ENCODE measurements around the gene CCDC182.

The CCDC182 gene

DNA sequence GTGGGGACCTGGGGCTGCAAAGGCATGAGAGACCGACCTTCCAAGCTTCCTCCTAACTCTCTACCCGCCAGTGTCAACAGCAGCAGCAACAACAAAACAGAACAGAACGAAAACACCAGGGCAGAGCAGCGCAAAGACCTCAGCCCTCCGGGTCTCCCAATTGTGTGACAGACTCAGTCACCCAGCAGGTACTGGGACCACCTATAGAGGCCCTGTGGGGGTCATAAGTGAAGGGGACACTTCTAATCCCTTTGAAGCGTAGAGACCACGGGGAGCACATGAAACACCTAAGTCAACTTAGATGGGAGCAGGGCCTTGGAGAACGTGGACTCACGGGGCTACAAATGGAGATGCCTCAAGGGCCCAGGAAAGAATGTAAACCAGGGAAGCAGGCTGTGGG, 12.6 kb upstream of the CCDC182 start:
- DNase-seq (ENCODE audit: low read depth in 2 of 2, low spot score in 1 of 2): no peak

DNA sequence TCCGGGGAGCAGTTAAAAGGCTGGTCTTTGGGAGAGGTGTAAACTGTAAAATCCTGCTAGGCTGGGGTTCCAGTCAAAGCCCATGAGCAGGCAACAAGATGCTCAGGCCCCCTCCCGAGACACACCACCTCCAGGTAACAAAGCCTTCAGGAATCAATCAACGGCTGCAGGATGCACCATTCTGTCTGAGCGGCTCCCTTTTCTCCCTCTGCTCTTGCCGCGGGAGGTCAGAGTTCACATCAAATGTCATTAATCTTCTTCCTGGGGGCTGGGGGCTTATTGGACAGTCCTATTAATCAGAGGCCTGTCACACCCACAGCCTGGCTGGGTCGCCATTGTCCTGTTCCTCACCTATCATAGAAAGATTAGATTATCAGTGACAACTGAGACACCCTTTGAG, 11.9 kb upstream of the CCDC182 start:
- no peak for DNase-seq (ENCODE audit: low read depth in 2 of 2, low spot score in 1 of 2)

DNA sequence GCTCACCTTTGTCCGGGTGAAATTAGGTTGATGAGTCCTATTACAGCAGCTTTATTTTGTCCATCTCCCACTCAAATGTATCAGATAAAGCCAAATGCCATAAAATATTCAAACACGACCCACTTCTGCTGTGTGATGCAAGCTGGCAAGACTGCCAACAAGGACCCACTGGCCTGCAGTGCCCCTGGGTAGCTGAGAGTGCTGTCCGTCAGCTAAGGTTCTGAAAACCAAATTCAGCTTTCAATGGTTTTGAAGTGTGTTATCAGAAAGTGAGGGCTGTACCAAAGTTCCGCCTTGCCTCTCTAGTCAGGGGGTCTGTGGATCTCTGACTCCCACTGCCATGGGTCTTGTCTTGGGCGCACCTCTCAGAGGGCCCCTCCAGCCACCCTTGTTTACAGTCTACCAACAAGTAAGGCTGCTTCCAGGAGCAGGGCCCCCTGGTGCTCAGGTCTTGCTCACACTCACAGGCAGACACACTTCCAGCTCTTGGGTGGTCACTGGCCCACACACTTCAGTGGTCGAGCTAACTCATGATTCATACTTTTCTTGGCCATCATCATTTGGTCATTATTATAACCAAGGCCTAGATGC, 10.5 kb upstream of the CCDC182 start:
- no peak for DNase-seq (ENCODE audit: low read depth in 2 of 2, low spot score in 1 of 2)

DNA sequence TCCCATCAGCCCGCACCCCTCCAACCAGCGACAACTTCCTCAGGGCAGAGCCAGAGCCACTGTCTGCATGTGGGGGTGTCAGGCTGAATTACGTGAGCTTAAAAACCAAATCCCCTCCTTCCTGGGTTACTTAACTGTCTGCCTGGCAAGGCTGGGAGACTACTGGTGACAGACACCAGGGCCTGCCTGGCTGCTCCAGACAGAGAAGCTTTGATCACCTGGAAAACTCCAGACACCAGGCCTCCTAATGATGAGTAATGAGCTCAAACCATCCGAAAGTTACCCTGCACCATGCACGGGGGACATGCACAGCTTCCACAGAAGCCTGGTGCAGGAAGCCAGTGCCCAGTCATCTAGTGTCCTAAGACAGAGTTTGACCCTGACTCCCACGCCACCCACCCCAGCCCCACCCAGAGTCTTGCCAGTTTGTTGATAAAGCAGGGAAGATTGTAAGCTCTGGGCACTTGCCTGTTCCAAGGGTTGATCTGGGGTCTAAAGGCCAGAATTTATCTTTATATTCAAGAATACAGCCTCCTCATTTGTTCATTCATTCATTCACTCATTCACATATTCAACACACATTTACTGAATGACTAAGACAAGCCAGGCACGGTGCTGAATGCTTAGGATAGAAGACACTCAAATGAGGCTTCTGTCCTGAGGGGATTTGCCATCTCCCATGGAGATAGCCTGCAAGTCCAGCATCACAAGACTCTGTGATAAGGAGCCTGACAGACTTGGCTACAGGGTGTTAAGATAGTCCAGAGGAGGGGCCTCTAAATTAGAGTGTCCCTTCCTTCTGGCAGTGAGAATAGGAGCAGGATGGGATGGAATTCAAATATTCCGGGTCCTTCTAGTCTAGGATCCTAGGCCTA, 7.2 kb upstream of the CCDC182 start:
- no peak for DNase-seq (ENCODE audit: low read depth in 2 of 2, low spot score in 1 of 2)

DNA sequence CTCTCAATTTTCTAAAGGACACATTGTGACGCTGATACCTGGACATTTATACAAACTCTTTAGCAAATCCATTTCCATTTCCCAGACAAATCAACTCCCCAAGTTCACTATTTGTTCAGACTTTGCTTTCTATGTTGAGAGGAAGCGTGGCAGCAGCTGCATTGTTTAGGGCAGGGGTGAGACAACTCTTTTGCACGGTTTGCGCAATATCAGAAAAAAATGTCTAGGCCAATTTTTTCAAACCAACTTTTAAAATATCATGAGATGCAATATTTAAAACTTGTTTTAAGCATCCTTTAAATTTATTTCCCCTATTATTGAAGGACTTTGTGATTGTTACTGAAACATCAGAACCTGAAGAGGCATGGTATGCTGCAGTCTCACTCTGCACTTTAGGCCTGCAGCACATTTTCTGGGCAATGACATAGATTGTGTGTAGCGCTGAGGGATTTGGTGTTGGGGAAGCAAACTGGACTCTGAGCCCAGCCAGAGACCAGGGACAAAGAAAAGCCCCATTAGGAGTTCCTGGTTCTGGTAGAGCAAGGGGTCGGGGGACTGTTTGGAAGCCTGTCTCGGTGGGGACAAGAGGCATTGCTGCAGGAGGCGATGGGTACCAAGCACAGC, 6.4 kb upstream of the CCDC182 start:
- no peak for DNase-seq (ENCODE audit: low read depth in 2 of 2, low spot score in 1 of 2)

DNA sequence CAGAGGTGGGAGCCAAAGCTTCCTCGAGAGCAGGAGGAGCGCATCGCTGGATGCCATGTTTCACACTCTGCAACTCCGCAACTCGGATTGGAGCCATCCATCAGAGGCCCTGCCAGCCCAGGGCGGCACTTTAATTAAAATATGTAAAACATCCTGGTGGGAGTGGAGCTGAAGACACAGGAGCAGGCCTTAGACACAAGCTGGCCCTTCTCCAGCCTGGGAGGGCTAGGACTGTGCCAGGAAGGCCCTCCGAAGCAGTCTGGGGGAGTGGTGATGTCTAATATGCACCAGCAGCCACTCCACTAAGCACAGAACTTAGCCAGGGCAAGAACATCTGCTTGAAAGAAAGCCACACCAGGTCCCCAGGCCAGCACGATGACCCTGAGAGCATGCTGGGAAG, 5.8 kb upstream of the CCDC182 start:
- no peak for DNase-seq (ENCODE audit: low read depth in 2 of 2, low spot score in 1 of 2)

DNA sequence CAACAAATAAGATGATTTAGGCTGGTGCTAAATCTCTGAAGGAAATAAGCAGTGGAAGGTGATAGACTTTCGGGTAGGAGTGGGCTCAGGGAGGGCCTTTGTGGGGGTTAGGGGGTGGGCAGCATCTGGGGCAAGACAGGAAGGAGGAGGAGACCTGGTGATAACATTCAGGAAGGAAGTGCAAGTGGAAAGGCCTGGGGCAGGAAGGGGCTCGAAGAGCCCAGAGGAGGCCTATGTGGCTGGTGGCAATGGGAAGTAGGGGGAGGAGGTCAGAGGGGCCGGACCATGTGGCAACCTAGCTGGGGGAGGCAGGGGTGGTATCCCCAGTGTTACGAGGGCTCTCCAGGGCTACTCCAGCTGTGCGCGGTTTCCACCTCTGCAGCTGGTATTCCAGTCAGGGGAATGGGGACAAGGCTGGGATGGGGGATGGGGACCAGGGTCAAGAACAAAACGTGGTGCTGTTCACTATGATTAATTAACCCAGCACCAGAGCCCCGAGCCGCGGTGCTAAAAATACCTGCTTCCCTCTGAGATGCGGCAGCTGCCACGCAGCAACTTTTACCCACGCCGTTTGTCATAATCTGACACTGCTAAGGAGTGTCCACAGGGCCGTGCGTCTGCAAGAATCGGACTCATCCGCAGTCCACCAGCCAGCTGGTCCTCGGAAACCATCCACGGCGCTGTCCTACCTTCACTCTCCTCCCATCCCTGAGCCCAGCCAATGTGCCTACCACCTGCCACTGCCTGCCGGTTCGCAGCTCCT, 5.2 kb upstream of the CCDC182 start:
- no peak for DNase-seq (ENCODE audit: low read depth in 2 of 2, low spot score in 1 of 2)

DNA sequence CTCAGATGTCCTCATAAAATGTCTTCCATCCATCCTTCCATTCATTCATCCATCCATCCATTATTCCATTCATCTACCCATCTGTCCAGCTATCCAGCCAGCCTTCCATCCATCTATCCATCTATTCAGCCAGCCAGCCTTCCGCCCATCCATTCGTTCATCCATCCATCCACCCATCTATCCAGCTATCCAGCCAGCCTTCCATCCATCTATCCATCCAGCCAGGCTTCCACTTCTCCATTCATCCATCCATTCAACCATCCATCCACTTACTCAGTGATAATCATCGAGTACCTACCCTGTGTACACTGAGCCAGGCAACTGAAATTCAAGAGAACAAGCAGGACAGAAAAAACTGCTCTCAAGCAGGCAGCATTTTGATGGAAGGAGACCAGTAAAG, 4.6 kb upstream of the CCDC182 start:
- DNase-seq (ENCODE audit: low read depth in 2 of 2, low spot score in 1 of 2): no peak

DNA sequence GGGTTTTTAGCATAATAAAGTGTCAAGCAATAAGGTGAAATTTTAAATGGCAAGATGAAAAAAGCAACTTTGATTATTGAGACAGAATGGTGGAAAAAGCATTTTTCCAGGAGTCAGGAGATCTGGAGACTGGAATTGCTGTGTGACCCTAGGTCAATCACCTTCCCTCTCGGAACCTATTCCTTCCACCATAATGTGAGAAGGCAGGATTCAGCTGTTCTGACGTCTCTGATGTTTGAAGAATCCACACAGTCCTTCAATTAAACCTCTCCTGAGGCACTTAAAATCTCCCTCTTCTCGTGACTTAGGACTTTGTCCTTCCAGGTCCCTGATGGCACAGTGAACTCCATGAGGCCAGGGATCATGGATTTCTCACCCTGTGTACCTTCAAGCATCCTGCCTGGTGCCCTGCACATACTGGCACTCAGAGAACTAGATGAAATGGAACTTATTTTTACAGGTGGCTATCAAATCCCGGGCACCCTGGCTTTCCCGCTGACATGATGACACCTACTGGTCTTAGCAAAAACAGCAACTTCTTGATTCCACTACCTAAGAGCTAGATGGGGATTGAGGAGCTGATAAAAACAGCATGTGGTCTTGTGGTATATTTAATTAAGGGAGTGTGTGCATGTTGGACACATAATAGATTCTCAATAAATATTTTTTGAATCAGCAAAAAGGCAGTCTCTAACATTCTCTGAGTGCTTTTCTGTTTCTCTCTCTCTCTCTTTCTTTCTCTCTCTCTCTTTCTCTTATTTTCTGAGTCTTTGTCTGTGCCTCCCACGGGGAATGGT, 2.3 kb upstream of the CCDC182 start:
- DNase-seq (ENCODE audit: low read depth in 2 of 2, low spot score in 1 of 2): peak in 1 of 2 donors; percentile 9

DNA sequence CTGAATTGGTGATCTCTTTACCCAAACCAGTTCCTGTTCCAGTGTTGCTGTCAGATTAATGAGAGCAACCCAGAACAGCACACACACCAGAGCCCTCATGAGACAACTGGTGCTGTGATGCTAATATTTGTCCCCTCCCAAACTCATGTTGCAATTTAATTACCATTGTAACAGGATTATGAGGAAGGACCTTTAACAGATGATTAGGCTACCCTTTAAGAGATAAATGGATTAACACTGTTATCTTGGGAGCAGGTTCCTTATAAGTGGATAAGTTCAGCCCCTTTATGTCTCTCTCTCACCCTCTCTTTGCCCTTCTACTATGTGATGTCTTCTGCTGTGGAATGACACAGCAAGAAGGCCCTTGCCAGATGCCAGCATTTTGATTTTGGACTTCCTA, 1.1 kb upstream of the CCDC182 start:
- no peak for DNase-seq (ENCODE audit: low read depth in 2 of 2, low spot score in 1 of 2)

DNA sequence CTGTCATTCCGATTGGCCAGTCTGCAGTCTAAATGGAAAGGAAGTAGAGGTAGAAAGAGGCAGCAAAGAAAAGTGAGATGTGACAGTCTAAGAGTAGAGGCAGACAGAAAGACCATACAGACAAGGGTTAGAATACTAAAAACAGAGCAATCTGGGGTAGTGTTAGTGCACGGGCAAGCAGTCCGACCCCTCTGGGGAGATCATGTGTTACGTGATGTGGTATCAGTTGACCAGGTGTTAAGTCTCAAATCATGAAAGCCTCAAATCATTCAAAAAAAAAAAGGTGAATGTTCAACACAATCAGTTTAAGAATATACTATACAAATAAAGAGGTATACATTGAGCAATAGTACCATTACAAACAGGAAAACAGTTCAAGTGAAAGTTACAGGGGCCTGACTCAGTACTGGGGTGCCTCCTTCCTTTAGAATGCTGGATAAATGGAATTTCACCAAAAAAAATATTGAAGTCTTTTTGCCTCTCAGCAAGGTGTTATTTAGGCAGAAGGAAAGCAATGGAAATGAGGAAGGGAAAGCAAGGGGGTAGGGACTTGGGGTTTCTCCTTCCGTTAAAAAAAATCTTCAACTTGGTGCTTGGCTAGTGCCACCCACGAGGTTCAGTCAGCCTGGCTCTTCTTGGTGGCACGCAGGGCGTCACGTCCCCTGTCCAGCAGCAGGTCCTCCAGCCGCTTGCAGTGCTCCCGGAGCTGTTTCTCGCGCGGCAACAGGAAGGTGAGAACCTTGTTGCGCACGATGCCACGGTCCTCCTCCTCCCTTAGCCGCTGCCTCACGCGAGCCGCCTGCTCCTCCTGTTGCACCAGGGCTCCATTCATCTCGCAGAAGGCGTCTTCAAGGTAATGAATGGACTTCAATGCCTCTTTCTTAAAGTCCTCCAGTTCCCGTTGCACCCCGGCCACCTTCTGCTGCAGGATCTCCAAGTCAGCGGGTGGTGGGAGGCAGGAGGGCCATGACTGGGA, 616 bp downstream of the CCDC182 start:
- DNase-seq (ENCODE audit: low read depth in 2 of 2, low spot score in 1 of 2): no peak

DNA sequence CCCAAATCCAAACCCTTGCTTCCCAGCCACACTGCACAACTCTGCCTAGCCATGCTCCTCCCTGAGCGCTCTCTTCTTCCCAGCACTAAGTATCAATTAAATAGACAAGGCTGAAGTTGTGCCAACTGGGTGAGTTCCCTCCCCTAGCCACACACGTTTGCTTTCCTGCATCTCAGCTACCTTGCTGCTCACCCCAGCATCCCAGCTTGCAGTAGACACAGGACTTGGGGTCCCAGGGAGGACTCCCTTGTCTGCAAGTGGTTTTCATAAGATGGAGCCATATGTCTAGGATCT, 4.9 kb downstream of the CCDC182 start:
- no peak for DNase-seq (ENCODE audit: low read depth in 2 of 2, low spot score in 1 of 2)

DNA sequence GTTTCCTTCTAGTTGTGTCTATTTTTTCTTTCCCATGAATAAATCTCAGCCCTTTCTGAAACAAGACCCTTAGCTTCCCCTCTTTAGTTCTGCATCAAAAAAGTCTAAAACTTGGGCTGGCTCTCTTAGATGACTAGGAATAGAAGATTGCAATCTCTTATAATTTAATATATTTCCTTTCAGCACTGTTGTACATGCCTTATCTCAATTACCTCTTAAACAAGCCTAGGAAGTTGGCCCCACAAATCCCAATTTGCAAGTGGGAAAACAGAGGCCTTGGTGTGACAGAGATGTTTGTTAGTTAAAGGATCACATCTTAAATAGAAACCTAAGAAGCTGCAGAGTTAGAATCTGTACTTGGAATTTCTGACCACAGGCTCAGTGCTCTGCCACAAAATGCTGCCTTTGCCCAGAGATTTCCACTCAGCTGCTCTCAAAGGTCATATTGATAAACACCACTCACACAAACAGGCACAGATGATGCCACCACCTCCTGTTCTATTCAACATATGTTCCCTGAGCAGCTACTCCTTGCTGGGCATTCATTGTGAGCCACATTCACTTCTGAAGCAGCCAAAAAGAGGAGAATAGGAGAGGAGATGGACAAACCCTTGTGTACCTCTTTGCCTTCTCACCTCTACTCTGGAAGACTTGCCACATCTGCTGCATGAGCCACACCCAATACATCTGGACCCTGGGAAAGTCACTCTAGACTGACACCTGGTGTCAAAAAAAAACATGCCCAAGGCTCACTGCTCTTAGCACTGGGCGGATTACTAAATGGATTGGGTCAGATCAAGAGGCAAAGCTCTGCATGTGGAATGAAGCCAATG, 5.5 kb downstream of the CCDC182 start:
- no peak for DNase-seq (ENCODE audit: low read depth in 2 of 2, low spot score in 1 of 2)

DNA sequence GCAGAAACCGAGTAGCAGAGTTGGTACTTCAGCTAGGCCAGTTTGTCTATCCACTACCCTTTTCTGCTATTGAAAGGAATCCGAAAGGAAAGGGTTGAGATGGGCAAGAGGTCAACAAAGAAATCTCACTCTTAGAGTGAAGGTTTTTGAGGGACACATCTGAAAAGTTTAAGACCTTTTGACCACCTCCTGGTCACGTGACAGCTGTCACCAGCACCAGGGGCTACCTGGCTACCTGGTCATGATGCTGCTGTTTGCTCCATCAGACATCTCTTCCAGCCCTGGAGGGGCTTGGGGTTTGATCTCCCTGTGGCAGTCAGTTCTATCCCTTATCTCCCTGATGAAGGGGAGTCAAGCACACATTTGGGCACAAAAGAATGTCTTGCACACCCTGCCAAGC, 7.6 kb downstream of the CCDC182 start:
- no peak for DNase-seq (ENCODE audit: low read depth in 2 of 2, low spot score in 1 of 2)

DNA sequence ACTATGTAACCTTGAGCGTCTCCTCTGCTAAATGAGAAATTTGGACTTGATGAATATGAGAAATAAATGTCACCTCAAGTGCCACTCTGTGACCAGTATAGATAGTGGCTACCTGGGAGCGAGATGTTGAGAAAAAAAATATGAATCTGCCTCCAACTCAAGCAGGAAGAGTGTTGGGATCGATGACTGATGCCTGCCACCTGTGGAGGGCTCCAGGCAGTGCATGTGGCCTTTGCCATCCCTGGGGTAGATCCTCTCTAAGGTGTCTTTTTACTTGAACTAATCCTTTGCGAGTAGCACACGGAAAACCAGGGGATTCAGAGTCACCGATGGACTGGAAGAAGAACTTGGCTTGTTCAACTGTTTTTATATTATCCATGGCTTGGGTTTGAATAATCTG, 9.4 kb downstream of the CCDC182 start:
- DNase-seq (ENCODE audit: low read depth in 2 of 2, low spot score in 1 of 2): no peak

DNA sequence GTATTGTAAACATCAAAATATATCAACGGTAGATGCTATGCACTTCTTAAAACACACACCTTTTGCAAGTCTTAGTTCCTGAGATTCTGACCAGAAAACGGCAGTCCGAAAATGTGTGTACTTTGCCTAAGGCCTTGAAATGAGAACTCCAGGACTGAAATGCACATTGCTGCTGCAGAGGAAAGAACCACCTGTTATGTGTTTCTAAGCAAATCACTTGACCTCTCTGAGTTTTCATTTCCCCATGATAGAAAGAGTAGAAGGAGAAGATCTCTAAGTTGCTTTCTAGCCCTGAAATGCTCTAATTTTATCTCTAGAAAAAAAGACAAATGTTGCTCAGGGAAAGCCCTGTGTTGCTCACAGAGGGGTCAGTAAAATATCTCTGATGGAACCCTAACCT, 9.9 kb downstream of the CCDC182 start:
- DNase-seq (ENCODE audit: low read depth in 2 of 2, low spot score in 1 of 2): no peak

DNA sequence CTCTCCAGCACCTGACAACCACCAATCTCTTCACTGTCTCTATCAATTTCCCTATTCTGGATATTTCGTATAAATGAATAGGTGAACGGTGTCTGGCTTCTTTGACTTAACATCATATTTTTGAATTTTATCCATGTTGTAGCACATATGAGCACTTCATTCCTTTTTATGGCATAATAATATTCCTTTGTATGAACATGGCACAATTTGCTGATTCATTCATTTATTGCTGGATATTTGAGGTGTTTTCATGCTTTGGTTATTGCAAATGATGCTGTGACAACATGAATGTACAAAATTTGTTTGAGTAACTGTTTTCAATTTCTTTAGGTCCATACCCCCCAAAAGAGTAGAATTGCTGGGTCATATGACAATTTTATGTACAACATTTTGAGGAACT, 12.0 kb downstream of the CCDC182 start:
- no peak for DNase-seq (ENCODE audit: low read depth in 2 of 2, low spot score in 1 of 2)

DNA sequence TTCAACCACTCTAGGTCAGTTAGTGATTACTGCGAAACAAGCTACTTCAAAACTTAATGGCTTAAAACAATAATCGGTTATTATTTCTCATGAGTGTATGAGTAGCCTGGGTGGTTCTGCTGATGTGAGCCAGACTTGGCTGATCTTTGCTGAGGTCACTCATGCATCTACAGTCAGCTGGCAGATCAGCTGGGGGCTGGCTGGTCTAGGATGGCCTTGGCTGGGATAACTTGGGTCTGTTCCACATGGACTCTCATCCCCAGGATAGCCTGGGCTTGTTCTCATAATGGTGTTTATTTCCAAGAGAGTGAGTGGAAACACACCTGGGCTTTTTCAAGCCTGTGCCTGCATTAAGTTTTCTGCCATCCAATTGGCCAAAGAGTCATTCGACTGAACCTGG, 13.0 kb downstream of the CCDC182 start:
- no peak for DNase-seq (ENCODE audit: low read depth in 2 of 2, low spot score in 1 of 2)
